Stomach (tissue), 9 donors: ENCODE measurements around the gene ENPP1. TPM values are rescaled to one million over a fixed set of nuclear protein-coding genes. Genes with fewer than 3 reads are reported as not detected.
"Not testable (repeated sequence)": the region's sequence is repeated elsewhere in the genome, so short reads cannot be mapped to it uniquely, and the experiment has no call there.

Experiments used
- DNase-seq, 2 donors: peaks; one replicate each; pipeline versions ENCODE4 v3.0.0 to v3.0.0-alpha.2; 2013 to 2019
- H3K27ac ChIP-seq, 5 donors: fragments of 200-600 bp in 4 of 5; sonication (generic) in 4 of 5; one replicate each; pipeline ENCODE4 v1.5.1; 2013 to 2019; ENCODE audit warnings: mild to moderate bottlenecking in 1 of 5, moderate library complexity in 1 of 5
- H3K27me3 ChIP-seq, 3 donors: fragments of 200-600 bp; sonication (generic); one replicate each; pipeline ENCODE4 v1.5.1; 2017 to 2019; ENCODE audit warnings: mixed run types in 1 of 3
- H3K36me3 ChIP-seq, 4 donors: fragments of 200-600 bp; sonication (generic); 1 replicate in 3 of 4; 2 replicates in 1 of 4; pipeline ENCODE4 v1.5.1; 2016 to 2019
- H3K4me1 ChIP-seq, 4 donors: fragments of 200-600 bp; sonication (generic); one replicate each; pipeline ENCODE4 v1.5.1; 2016 to 2019
- H3K4me3 ChIP-seq, 4 donors: fragments of 200-600 bp; sonication (generic) in 3 of 4; one replicate each; pipeline ENCODE4 v1.5.1; 2016 to 2019; ENCODE audit warnings: mild to moderate bottlenecking in 1 of 4
- H3K9me3 ChIP-seq, 4 donors: fragments of 200-600 bp; sonication (generic); one replicate each; pipeline ENCODE4 v1.5.1; 2016 to 2019
- CTCF ChIP-seq, 7 experiments: fragments of 450-650 bp in 4 of 7; fragments of 200-600 bp in 3 of 7; sonication (generic) in 3 of 7; IDR thresholded peaks; one replicate each; pipeline ENCODE4 v1.5.1; 2016 to 2019; ENCODE audit warnings: antibody characterized with exemption in 7 of 7, control low read depth in 2 of 7, mild to moderate bottlenecking in 1 of 7
- EP300 ChIP-seq: sonication (generic); formaldehyde crosslinking; IDR thresholded peaks from one replicate; pipeline ENCODE4 v1.6.1; 2017; ENCODE audit warnings: antibody characterized with exemption
- POLR2A ChIP-seq, 4 donors: fragments of 450-650 bp; IDR thresholded peaks; one replicate each; pipeline ENCODE4 v1.6.1; 2016; ENCODE audit warnings: antibody characterized with exemption in 4 of 4, control low read depth in 2 of 4, mild to moderate bottlenecking in 1 of 4, moderate library complexity in 1 of 4
- POLR2AphosphoS5 ChIP-seq, 3 donors: sonication (generic); formaldehyde crosslinking; IDR thresholded peaks; one replicate each; pipeline ENCODE4 v1.6.1; 2016; ENCODE audit warnings: antibody characterized with exemption in 3 of 3
- WGBS, 5 donors: extraction: QIAGEN DNeasy Blood & Tissue Kit in 3 of 5; methylation state at CpG; one replicate each; pipeline versions ENCODE4 v1.1.5 to v1.1.7; 2013 to 2018; 5-methylcytosine and 5-hydroxymethylcytosine counted together
- intact Hi-C: fragments of 100-400 bp; cut with DNase I; formaldehyde crosslinking; loops from one replicate; pipeline ENCODE4 v1.15.1; 2023; ENCODE audit warnings: low total_unique reads
- polyA plus RNA-seq, 3 donors: library from polyadenylated mRNA; stranded (reverse); fragments of 200-250 nt; gene quantifications; one replicate each; pipeline ENCODE4 v1.2.3, GENCODE V29; 2013
- total RNA-seq, 5 donors: library from RNA; depleted of rRNA; stranded (reverse); fragments of >200 nt; gene quantifications; one replicate each; pipeline versions ENCODE4 v1.1.0 to v1.2.3, GENCODE V29; 2014 to 2016
- donor health status: healthy with polysubstance abuse.
- donor health status: Bipolar disorder and iron deficiency.
- donor health status: healthy.

The ENPP1 gene
- total and polyA plus RNA-seq, 8 donors = 0.31 to 42.0 (median 7.0) TPM

GRCh38 chr6:131910956-131911355 is 103.1 kb downstream of the ENPP1 start:
- intact Hi-C loops = loop anchor here (10.0 kb wide), 1 partner anchor 304 kb away; no protein-coding TSS in a partner anchor

GRCh38 chr6:131911951-131912350 is 104.1 kb downstream of the ENPP1 start:
- peaks cover 0 to 6% (median 0%) of the 10 kb centered on the region in 4 donors for H3K4me1 ChIP-seq
- TF ChIP-seq EP300 (no peak), POLR2A (IDR thresholded peaks at IDR 0.05) (no peak), CTCF (IDR thresholded peaks at IDR 0.05) (no peak), POLR2AphosphoS5 (IDR thresholded peaks at IDR 0.05) (no peak)
- no peaks in the 10 kb centered on the region for H3K9me3 ChIP-seq
- DNase-seq = no peak
- intact Hi-C loops = loop anchor here (10.0 kb wide), 1 partner anchor 303 kb away; no protein-coding TSS in a partner anchor
- WGBS, 5 donors = 31 to 37% (median 33%) methylated on average over 3 of the region's 3 CpGs
- peaks cover 0 to 30% (median 0%) of the 10 kb centered on the region in 3 donors for H3K27me3 ChIP-seq
- no peak overlapping the region for H3K27ac ChIP-seq
- H3K4me3 ChIP-seq = no peak overlapping the region
- no peaks in the 10 kb centered on the region for H3K36me3 ChIP-seq

More at GRCh38 chr6:131910956-131911355, 103.1 kb downstream of the ENPP1 start:
- 68 to 84% (median 74%) methylated on average over 4 of the region's 4 CpGs for WGBS, 5 donors
- H3K9me3 ChIP-seq = no peaks in the 10 kb centered on the region
- no peak overlapping the region for H3K27ac ChIP-seq
- no peak overlapping the region for H3K4me3 ChIP-seq
- H3K4me1 ChIP-seq = peaks cover 0 to 6% (median 0%) of the 10 kb centered on the region in 4 donors
- no peak for DNase-seq
- peaks cover 0 to 30% (median 0%) of the 10 kb centered on the region in 3 donors for H3K27me3 ChIP-seq
- TF ChIP-seq POLR2A (IDR thresholded peaks at IDR 0.05) (no peak), CTCF (IDR thresholded peaks at IDR 0.05) (no peak), POLR2AphosphoS5 (IDR thresholded peaks at IDR 0.05) (no peak), EP300 (no peak)
- H3K36me3 ChIP-seq = no peaks in the 10 kb centered on the region

- DNase-seq = no peak
- intact Hi-C loops = loop anchor here (10.0 kb wide), 1 partner anchor 301 kb away; no protein-coding TSS in a partner anchor
- H3K9me3 ChIP-seq = no peaks in the 10 kb centered on the region
- no peak overlapping the region for H3K27ac ChIP-seq
- TF ChIP-seq POLR2AphosphoS5 (IDR thresholded peaks at IDR 0.05) (no peak), EP300 (no peak), POLR2A (IDR thresholded peaks at IDR 0.05) (no peak), CTCF (IDR thresholded peaks at IDR 0.05) (no peak)
- H3K27me3 ChIP-seq = peaks cover 0 to 30% (median 0%) of the 10 kb centered on the region in 3 donors
- no peak overlapping the region for H3K4me3 ChIP-seq
- H3K36me3 ChIP-seq = no peaks in the 10 kb centered on the region
- peaks cover 0 to 6% (median 0%) of the 10 kb centered on the region in 4 donors for H3K4me1 ChIP-seq
- 32 to 56% (median 34%) methylated on average over 1 of the region's 1 CpG for WGBS, 5 donors
Observed at GRCh38 chr6:131914234-131914633, 106.4 kb downstream of the ENPP1 start.

GRCh38 chr6:131914967-131915751 is 107.3 kb downstream of the ENPP1 start:
- peaks cover 0 to 6% (median 0%) of the 10 kb centered on the region in 4 donors for H3K4me1 ChIP-seq
- 21 to 30% (median 27%) methylated on average over 10 of the region's 10 CpGs for WGBS, 5 donors
- peaks cover 0 to 30% (median 0%) of the 10 kb centered on the region in 3 donors for H3K27me3 ChIP-seq
- peak; percentile 75 to 92 for DNase-seq
- no peaks in the 10 kb centered on the region for H3K9me3 ChIP-seq
- intact Hi-C loops = loop anchor here (10.0 kb wide), 1 partner anchor 300 kb away; no protein-coding TSS in a partner anchor
- TF ChIP-seq POLR2AphosphoS5 (IDR thresholded peaks at IDR 0.05) (peak in 1 of 3 donors; percentile 23), POLR2A (IDR thresholded peaks at IDR 0.05) (no peak), EP300 (no peak), CTCF (IDR thresholded peaks at IDR 0.05) (peak in 5 of 7 experiments; percentile 67 to 83 (median 79))
- no peak overlapping the region for H3K27ac ChIP-seq
- H3K4me3 ChIP-seq = no peak overlapping the region
- no peaks in the 10 kb centered on the region for H3K36me3 ChIP-seq

GRCh38 chr6:131916091-131916796 is 108.4 kb downstream of the ENPP1 start:
- H3K36me3 ChIP-seq, H3K4me1 ChIP-seq, H3K27ac ChIP-seq, H3K9me3 ChIP-seq, DNase-seq, H3K4me3 ChIP-seq: not testable (repeated sequence)
- H3K27me3 ChIP-seq = peaks cover 0 to 24% (median 0%) of the 10 kb centered on the region in 3 donors
- WGBS, 5 donors = 92 to 98% (median 95%) methylated on average over 2 of the region's 2 CpGs
- intact Hi-C loops = loop anchor here (10.0 kb wide), 1 partner anchor 299 kb away; no protein-coding TSS in a partner anchor
